H1 (cell line): Measurements from ENCODE around the gene TSTD2. TPM values are rescaled to one million over a fixed set of nuclear protein-coding genes. Genes with fewer than 3 reads are reported as not detected.

Experiments used
- CTCF ChIA-PET: fragments of 300-600 bp; sonication (Branson Sonifier 250); formaldehyde crosslinking; loops from one replicate; lab custom pipeline; 2021; ENCODE audit not compliant: partially characterized antibody; lab: Charles Lee
- POLR2A ChIA-PET: fragments of 300-600 bp; sonication (Branson Sonifier 250); formaldehyde crosslinking; loops from one replicate; lab custom pipeline; 2021; ENCODE audit warnings: inconsistent platforms; ENCODE audit not compliant: partially characterized antibody; lab: Charles Lee
- DNase-seq, 2 experiments: peaks; one replicate each; pipeline versions ENCODE4 v3.0.0 to v3.0.0-alpha.2; 2010 to 2022; ENCODE audit warnings: low spot score in 2 of 2, low read depth in 1 of 2, mixed read lengths in 1 of 2
- FAIRE-seq: peaks from 2 replicates; lab custom pipeline; 2011; peaks lifted over from hg19 to GRCh38; lab: Jason Lieb, UNC
- H2AFZ ChIP-seq: 2 replicates; pipeline ENCODE4 v1.8.1; 2012; ENCODE audit warnings: low read length, inconsistent platforms
- H2AK5ac ChIP-seq: 2 replicates; pipeline ENCODE4 v1.6.1; 2013; ENCODE audit warnings: low read depth, low read length
- H2BK120ac ChIP-seq: replicated peaks from 2 replicates; pipeline ENCODE3; 2013; ENCODE audit warnings: low read depth, low read length, inconsistent platforms
- H2BK12ac ChIP-seq: 2 replicates; pipeline ENCODE4 v1.6.1; 2013; ENCODE audit warnings: low read depth, low read length
- H2BK15ac ChIP-seq: 2 replicates; pipeline ENCODE4 v1.6.1; 2013; ENCODE audit warnings: low read length
- H2BK20ac ChIP-seq: 2 replicates; pipeline ENCODE4 v1.6.1; 2013; ENCODE audit warnings: low read length
- H2BK5ac ChIP-seq: 2 replicates; pipeline ENCODE4 v1.6.1; 2013; ENCODE audit warnings: low read depth, low read length
- H3K14ac ChIP-seq: 2 replicates; pipeline ENCODE4 v1.6.1; 2013; ENCODE audit warnings: inconsistent platforms; ENCODE audit not compliant: insufficient read length
- H3K18ac ChIP-seq: 2 replicates; pipeline ENCODE4 v1.6.1; 2013; ENCODE audit warnings: low read length; ENCODE audit errors: extremely low read depth
- H3K23ac ChIP-seq: 2 replicates; pipeline ENCODE4 v1.6.1; 2013; ENCODE audit warnings: inconsistent platforms; ENCODE audit not compliant: insufficient read length
- H3K23me2 ChIP-seq: 2 replicates; pipeline ENCODE4 v1.6.1; 2013; ENCODE audit warnings: low read depth, low read length
- H3K27ac ChIP-seq: 2 replicates; pipeline ENCODE4 v1.6.1; 2011; ENCODE audit warnings: low read depth, low read length, inconsistent platforms
- H3K27me3 ChIP-seq, 4 experiments: replicated peaks in 1 of 4; 1 replicate in 1 of 4; 2 replicates in 3 of 4; pipeline versions ENCODE4 v1.6.1 to v1.8.1; 2011 to 2013; ENCODE audit warnings: low read length in 3 of 4, mild to moderate bottlenecking in 3 of 4, inconsistent platforms in 2 of 4, mixed read lengths in 2 of 4, moderate library complexity in 1 of 4; ENCODE audit not compliant: control insufficient read depth in 3 of 4, insufficient read depth in 3 of 4; ENCODE audit errors: extremely low read depth in 1 of 4
- H3K36me3 ChIP-seq, 4 experiments: 2 replicates each; pipeline versions ENCODE4 v1.6.1 to v1.8.1; 2011 to 2013; ENCODE audit warnings: mild to moderate bottlenecking in 4 of 4, low read length in 3 of 4, moderate library complexity in 2 of 4, control low read depth in 1 of 4, inconsistent platforms in 1 of 4; ENCODE audit not compliant: insufficient read depth in 4 of 4, control insufficient read depth in 2 of 4
- H3K4ac ChIP-seq: replicated peaks from 2 replicates; pipeline ENCODE3; 2013; ENCODE audit warnings: low read length, low read depth, mixed read lengths, inconsistent platforms; ENCODE audit not compliant: insufficient read length
- H3K4me1 ChIP-seq, 4 experiments: replicated peaks in 1 of 4; 1 replicate in 1 of 4; 2 replicates in 3 of 4; pipeline versions ENCODE4 v1.6.1 to v1.8.1; 2011 to 2013; ENCODE audit warnings: low read length in 3 of 4, inconsistent platforms in 2 of 4, mixed read lengths in 1 of 4; ENCODE audit not compliant: insufficient read depth in 4 of 4, control insufficient read depth in 3 of 4
- H3K4me2 ChIP-seq, 2 experiments: 2 replicates each; pipeline versions ENCODE4 v1.6.1 to v1.8.1; 2011 to 2013; ENCODE audit warnings: low read depth in 2 of 2, low read length in 2 of 2, control low read depth in 1 of 2, inconsistent platforms in 1 of 2, mild to moderate bottlenecking in 1 of 2; ENCODE audit not compliant: insufficient read depth in 1 of 2
- H3K4me3 ChIP-seq, 4 experiments: fragments of 200-600, 300-600 bp in 1 of 4; sonication (generic), shearing (Covaris generic), sonication (Bioruptor Twin) in 1 of 4; 2 replicates each; pipeline versions ENCODE4 v1.5.1 to v1.8.1; 2011 to 2016; ENCODE audit warnings: low read length in 4 of 4, low read depth in 3 of 4, control low read depth in 2 of 4, inconsistent platforms in 2 of 4, mild to moderate bottlenecking in 2 of 4, mixed read lengths in 1 of 4, moderate library complexity in 1 of 4; ENCODE audit not compliant: insufficient read depth in 2 of 4; ENCODE audit errors: extremely low read depth in 1 of 4
- H3K56ac ChIP-seq: replicated peaks from 2 replicates; pipeline ENCODE3; 2013; ENCODE audit warnings: low read depth, mild to moderate bottlenecking, mixed read lengths, low read length, inconsistent platforms; ENCODE audit not compliant: insufficient read length
- H3K79me1 ChIP-seq: 2 replicates; pipeline ENCODE4 v1.6.1; 2013; ENCODE audit warnings: low read depth, low read length, control low read depth
- H3K79me2 ChIP-seq, 2 experiments: 2 replicates each; pipeline versions ENCODE4 v1.6.1 to v1.8.1; 2012 to 2013; ENCODE audit warnings: low read length in 2 of 2, mild to moderate bottlenecking in 2 of 2, inconsistent platforms in 1 of 2; ENCODE audit not compliant: insufficient read depth in 2 of 2, control insufficient read depth in 1 of 2
- H3K9ac ChIP-seq, 4 experiments: replicated peaks in 1 of 4; 1 replicate in 1 of 4; 2 replicates in 3 of 4; pipeline versions ENCODE4 v1.6.1 to v1.8.1; 2011 to 2013; ENCODE audit warnings: low read depth in 3 of 4, low read length in 3 of 4, control low read depth in 2 of 4, mild to moderate bottlenecking in 2 of 4, moderate library complexity in 2 of 4, inconsistent platforms in 1 of 4; ENCODE audit errors: extremely low read depth in 1 of 4
- H3K9me3 ChIP-seq, 2 experiments: 2 replicates each; pipeline versions ENCODE4 v1.6.1 to v1.8.1; 2012 to 2013; ENCODE audit warnings: mild to moderate bottlenecking in 2 of 2, moderate library complexity in 2 of 2, control low read depth in 1 of 2, inconsistent platforms in 1 of 2, low read depth in 1 of 2, low read length in 1 of 2, mixed read lengths in 1 of 2; ENCODE audit not compliant: insufficient read depth in 2 of 2
- H4K20me1 ChIP-seq, 2 experiments: replicated peaks in 1 of 2; 2 replicates each; pipeline versions ENCODE3 to v1.8.1; 2011 to 2013; ENCODE audit warnings: inconsistent platforms in 2 of 2, low read length in 2 of 2, mild to moderate bottlenecking in 1 of 2; ENCODE audit not compliant: insufficient read depth in 2 of 2, control insufficient read depth in 1 of 2
- H4K5ac ChIP-seq: 2 replicates; pipeline ENCODE4 v1.6.1; 2013; ENCODE audit warnings: low read length, low read depth, mixed read lengths, inconsistent platforms; ENCODE audit not compliant: insufficient read length
- H4K8ac ChIP-seq: 2 replicates; pipeline ENCODE4 v1.8.0; 2013; ENCODE audit warnings: mild to moderate bottlenecking, moderate library complexity, low read length, inconsistent platforms; ENCODE audit not compliant: insufficient read depth; ENCODE audit errors: extremely low read depth
- H4K91ac ChIP-seq: replicated peaks from 2 replicates; pipeline ENCODE3; 2013; ENCODE audit warnings: low read length, mixed read lengths, inconsistent platforms; ENCODE audit not compliant: insufficient read length
- CHD1 ChIP-seq: IDR thresholded peaks from 2 replicates; pipeline ENCODE4 v1.6.1; 2012; ENCODE audit warnings: low read depth, low read length, improper control_type of control experiment
- CHD2 ChIP-seq: IDR thresholded peaks from 2 replicates; pipeline ENCODE4 v1.6.1; 2012; ENCODE audit warnings: low read length, improper control_type of control experiment
- MAX ChIP-seq: IDR thresholded peaks from 2 replicates; pipeline ENCODE4 v1.6.1; 2012; ENCODE audit warnings: inconsistent platforms
- NANOG ChIP-seq: IDR thresholded peaks from 2 replicates; pipeline ENCODE4 v1.6.1; 2011; ENCODE audit warnings: low read length, low read depth, mild to moderate bottlenecking, inconsistent platforms; ENCODE audit not compliant: insufficient read depth, poor library complexity, severe bottlenecking
- RFX5 ChIP-seq: IDR thresholded peaks from 2 replicates; pipeline ENCODE4 v1.6.1; 2011; ENCODE audit warnings: low read depth, low read length, improper control_type of control experiment, borderline replicate concordance
- RNF2 ChIP-seq: fragments of 200-900, 300-1000 bp; sonication (generic); IDR thresholded peaks from 2 replicates; pipeline ENCODE4 v1.7.1; 2016; ENCODE audit warnings: borderline replicate concordance, low read depth, mild to moderate bottlenecking, antibody characterized with exemption, low read length; ENCODE audit not compliant: poor library complexity, severe bottlenecking; ENCODE audit errors: missing control alignments
- SAP30 ChIP-seq: fragments of 300-600 bp; sonication (generic); IDR thresholded peaks from 2 replicates; pipeline ENCODE4 v1.7.1; 2012; ENCODE audit warnings: low read length, moderate library complexity, mild to moderate bottlenecking, inconsistent platforms; ENCODE audit not compliant: insufficient read depth, insufficient replicate concordance
- SP4 ChIP-seq: IDR thresholded peaks from 2 replicates; pipeline ENCODE4 v1.6.1; 2012; ENCODE audit warnings: low read length, inconsistent platforms
- SUZ12 ChIP-seq: fragments of 200-600 bp; sonication (generic); IDR thresholded peaks from 2 replicates; pipeline ENCODE4 v1.6.1; 2012; ENCODE audit warnings: mild to moderate bottlenecking, inconsistent platforms, low read length, moderate library complexity, mixed read lengths
- TAF1 ChIP-seq: IDR thresholded peaks from 2 replicates; pipeline ENCODE4 v1.6.1; 2011; ENCODE audit warnings: mild to moderate bottlenecking, low read depth, low read length
- TAF7 ChIP-seq: optimal IDR thresholded peaks from 2 replicates; pipeline ENCODE3; 2011; ENCODE audit warnings: low read depth, mild to moderate bottlenecking, inconsistent platforms, low read length, moderate library complexity, borderline replicate concordance
- TCF12 ChIP-seq: IDR thresholded peaks from 2 replicates; pipeline ENCODE4 v1.6.1; 2011; ENCODE audit warnings: low read depth, mild to moderate bottlenecking, low read length
- whole genome bisulfite sequencing, 2 experiments: shearing (Covaris generic) in 1 of 2; methylation state at CpG; one replicate each; pipeline versions ENCODE4 v1.1.6 to v1.1.7; 2013 to 2015; ENCODE audit warnings: low lambda C conversion rate in 2 of 2, mixed read lengths in 2 of 2, inconsistent platforms in 1 of 2, low coverage in 1 of 2, missing lambda C conversion rate in 1 of 2; ENCODE audit not compliant: insufficient replicate concordance in 2 of 2, insufficient coverage in 1 of 2, insufficient read length in 1 of 2; ENCODE audit errors: extremely low coverage in 1 of 2, missing lambda C conversion rate in 1 of 2; 5-methylcytosine and 5-hydroxymethylcytosine counted together
- polyA plus RNA-seq, 7 experiments: library from polyadenylated mRNA; depleted of rRNA in 3 of 7; stranded (reverse) in 5 of 7; unstranded in 2 of 7; fragments of >200 nt in 5 of 7; fragments of 200-250 nt in 2 of 7; gene quantifications; 1 replicate in 5 of 7; 2 replicates in 1 of 7; 4 replicates in 1 of 7; pipeline versions ENCODE4 v1.2.1 to v1.2.3, GENCODE V29; 2011 to 2013; ENCODE audit warnings: missing spikeins in 2 of 7, mixed read lengths in 2 of 7
- total RNA-seq: library from RNA; stranded (reverse); fragmentation: NEBNext Ultra II Directional; extraction: Animal tissue kit (Norgen Biotek cat#: 25700); gene quantifications from 2 replicates; pipeline ENCODE4 v1.2.1, GENCODE V29; 2021
- TF ChIP-seq, protein P1 (sequence below): IDR thresholded peaks from 2 replicates; pipeline ENCODE4 v1.6.1; 2011; ENCODE audit warnings: low read depth, mild to moderate bottlenecking, low read length; ENCODE audit not compliant: insufficient read depth

TSTD2 gene
- total and polyA plus RNA-seq, 2 of the 8 experiments (the other 6 are each of a cell fraction or from before 2014, with no cell fraction given), result 16.1 to 17.5 TPM

DNA sequence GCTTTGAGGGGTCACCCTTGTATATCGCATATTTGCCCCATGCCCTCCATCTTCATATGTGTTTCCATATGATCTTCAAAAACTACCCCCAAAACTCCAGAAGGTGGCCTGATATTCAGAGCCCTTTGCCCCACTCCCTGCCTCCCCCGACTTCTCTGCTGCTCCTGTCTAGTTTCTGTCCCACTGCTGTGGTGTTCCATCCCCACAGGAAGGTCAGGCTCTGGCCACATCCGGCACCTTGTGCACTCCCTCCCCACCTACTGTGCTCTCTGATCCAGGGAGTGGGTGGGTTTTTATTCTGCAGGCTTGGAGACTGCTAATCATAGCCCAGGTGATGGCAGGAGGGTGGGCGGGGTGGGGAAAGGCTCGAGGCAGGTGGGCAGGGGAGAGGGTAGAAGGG, 79.3 kb downstream of the TSTD2 start:
- no peak overlapping the region for H2AK5ac ChIP-seq
- no peak overlapping the region for H3K4ac ChIP-seq
- no peaks in the 10 kb centered on the region for H3K36me3 ChIP-seq
- no peak overlapping the region for H4K8ac ChIP-seq
- H3K14ac ChIP-seq, result no peak overlapping the region
- H4K5ac ChIP-seq, result no peak overlapping the region
- H3K23ac ChIP-seq, result no peak overlapping the region
- DNase-seq (no peak), FAIRE-seq (no peak)
- H3K79me2 ChIP-seq, result no peaks in the 10 kb centered on the region
- no peaks in the 10 kb centered on the region for H3K9me3 ChIP-seq
- ChIA-PET POLR2A (interaction anchor here (0.7 to 1.2 kb wide), 2 partner anchors 43 to 732 kb away, joined by 3 read pairs; no protein-coding TSS in a partner anchor), CTCF (no interaction called here)
- H2AFZ ChIP-seq, result no peak overlapping the region
- H3K79me1 ChIP-seq, result no peaks in the 10 kb centered on the region
- H3K56ac ChIP-seq, result no peak overlapping the region
- H3K9ac ChIP-seq, result no peak overlapping the region
- no peak overlapping the region for H4K91ac ChIP-seq
- no peak overlapping the region for H2BK120ac ChIP-seq
- no peaks in the 10 kb centered on the region for H3K23me2 ChIP-seq
- no peaks in the 10 kb centered on the region; a peak in 1 of 7 replicates for H3K27me3 ChIP-seq
- no peak overlapping the region for H3K4me2 ChIP-seq
- H3K4me3 ChIP-seq, result no peak overlapping the region
- WGBS, 2 experiments, result 77% methylated on average over 5 of the region's 5 CpGs; no CpG with 5 or more reads in 1 of the 2 experiments
- no peak overlapping the region for H2BK12ac ChIP-seq
- peaks cover 0 to 2% (median under 1%) of the 10 kb centered on the region in 4 experiments; a peak in 2 of 7 replicates for H3K4me1 ChIP-seq
- H3K18ac ChIP-seq, result no peak overlapping the region
- no peak overlapping the region for H2BK20ac ChIP-seq
- no peaks in the 10 kb centered on the region for H4K20me1 ChIP-seq
- no peak overlapping the region for H2BK5ac ChIP-seq
- H2BK15ac ChIP-seq, result no peak overlapping the region
- H3K27ac ChIP-seq, result no peak overlapping the region
- TF ChIP-seq NANOG (no peak), SAP30 (no peak), SUZ12 (no peak), SP4 (no peak), CHD2 (no peak), RFX5 (no peak), CHD1 (no peak), MAX (no peak), TCF12 (no peak), TAF1 (no peak), RNF2 (no peak), TAF7 (no peak)
- TF ChIP-seq, protein P1, sequence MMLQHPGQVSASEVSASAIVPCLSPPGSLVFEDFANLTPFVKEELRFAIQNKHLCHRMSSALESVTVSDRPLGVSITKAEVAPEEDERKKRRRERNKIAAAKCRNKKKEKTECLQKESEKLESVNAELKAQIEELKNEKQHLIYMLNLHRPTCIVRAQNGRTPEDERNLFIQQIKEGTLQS, result no peak
